Muscle of leg (tissue), 11 donors: Measurements from ENCODE around the gene SSR4. TPM values are rescaled to one million over a fixed set of nuclear protein-coding genes. Genes with fewer than 3 reads are reported as not detected.
A peak's percentile ranks its signal among the peaks of the same experiment; 100 is the strongest.

ENCODE experiments used
- DNase-seq: peaks from one replicate; pipeline ENCODE4 v3.0.0; 2013
- H3K27ac ChIP-seq: one replicate; pipeline ENCODE4 v1.5.1; 2013; ENCODE audit warnings: mild to moderate bottlenecking, low read length, control low read depth
- H3K27me3 ChIP-seq: one replicate; pipeline ENCODE4 v1.6.1; 2013; ENCODE audit warnings: low read length; ENCODE audit not compliant: control insufficient read depth, insufficient read depth
- H3K36me3 ChIP-seq: one replicate; pipeline ENCODE4 v1.6.1; 2013; ENCODE audit warnings: low read length; ENCODE audit not compliant: control insufficient read depth, insufficient read depth
- H3K4me1 ChIP-seq: one replicate; pipeline ENCODE4 v1.6.1; 2013; ENCODE audit warnings: low read length; ENCODE audit not compliant: control insufficient read depth, insufficient read depth
- H3K4me3 ChIP-seq: one replicate; pipeline ENCODE4 v1.5.1; 2013; ENCODE audit warnings: low read length, control low read depth
- H3K9me3 ChIP-seq: replicated peaks from 2 replicates; pipeline ENCODE4 v1.6.1; 2013; ENCODE audit warnings: low read depth, low read length; ENCODE audit not compliant: control insufficient read depth
- WGBS: methylation state at CpG from one replicate; pipeline ENCODE4 v1.1.5; 2013; ENCODE audit warnings: missing lambda C conversion rate; ENCODE audit not compliant: insufficient coverage; 5-methylcytosine and 5-hydroxymethylcytosine counted together
- polyA plus RNA-seq, 8 donors: library from polyadenylated mRNA; unstranded; fragments of 120-200 nt; gene quantifications; one replicate each; pipeline versions ENCODE4 v1.2.1 to v1.2.3, GENCODE V29; 2013; ENCODE audit warnings: inconsistent platforms in 1 of 8, low replicate concordance in 1 of 8; ENCODE audit not compliant: insufficient read length in 8 of 8, insufficient read depth in 1 of 8
- total RNA-seq: library from RNA; stranded (reverse); fragments of 120-200 nt; gene quantifications from one replicate; pipeline ENCODE4 v1.2.4, GENCODE V29; 2013

The SSR4 gene
- total and polyA plus RNA-seq, 9 donors: 95.6 to 188 (median 136) TPM

GRCh38 chrX:153818571-153819383 lies 24.3 kb downstream of the SSR4 start:
- H3K36me3 ChIP-seq: no peaks in the 10 kb centered on the region
- H3K9me3 ChIP-seq: no peaks in the 10 kb centered on the region
- H3K27ac ChIP-seq: no peak overlapping the region
- DNase-seq: no peak
- peaks cover 26% of the 10 kb centered on the region for H3K27me3 ChIP-seq
- 19% methylated on average over 67 of the region's 67 CpGs for WGBS
- H3K4me3 ChIP-seq: peak overlapping the region; percentile 38
- H3K4me1 ChIP-seq: peaks cover 7% of the 10 kb centered on the region

GRCh38 chrX:153819384-153820040 lies 25.0 kb downstream of the SSR4 start:
- peak overlapping the region; percentile 38 for H3K4me3 ChIP-seq
- 52% methylated on average over 10 of the region's 23 CpGs for WGBS
- no peak for DNase-seq
- peaks cover 7% of the 10 kb centered on the region for H3K4me1 ChIP-seq
- no peaks in the 10 kb centered on the region for H3K9me3 ChIP-seq
- H3K27me3 ChIP-seq: peaks cover 26% of the 10 kb centered on the region
- no peaks in the 10 kb centered on the region for H3K36me3 ChIP-seq
- H3K27ac ChIP-seq: no peak overlapping the region

GRCh38 chrX:153820601-153821000 lies 26.1 kb downstream of the SSR4 start:
- peaks cover 7% of the 10 kb centered on the region for H3K4me1 ChIP-seq
- DNase-seq: no peak
- 87% methylated on average over 4 of the region's 7 CpGs for WGBS
- no peaks in the 10 kb centered on the region for H3K36me3 ChIP-seq
- no peaks in the 10 kb centered on the region for H3K9me3 ChIP-seq
- no peak overlapping the region for H3K4me3 ChIP-seq
- peaks cover 30% of the 10 kb centered on the region for H3K27me3 ChIP-seq
- H3K27ac ChIP-seq: no peak overlapping the region

- Histone ChIP-seq H3K9me3 (no peaks in the 10 kb centered on the region), H3K36me3 (no peaks in the 10 kb centered on the region), H3K4me1 (peaks cover 7% of the 10 kb centered on the region), H3K4me3 (no peak overlapping the region), H3K27ac (no peak overlapping the region), H3K27me3 (peaks cover 30% of the 10 kb centered on the region)
- WGBS: 79% methylated on average over 3 of the region's 9 CpGs
- no peak for DNase-seq
Observed at GRCh38 chrX:153821066-153821465, 26.6 kb downstream of the SSR4 start.

- Histone ChIP-seq H3K27ac (no peak overlapping the region), H3K27me3 (peaks cover 41% of the 10 kb centered on the region), H3K36me3 (no peaks in the 10 kb centered on the region), H3K4me3 (no peak overlapping the region), H3K9me3 (no peaks in the 10 kb centered on the region), H3K4me1 (peaks cover 9% of the 10 kb centered on the region)
- DNase-seq: no peak
- WGBS: 80% methylated on average over 6 of the region's 10 CpGs
Observed at GRCh38 chrX:153824348-153824747, 29.9 kb downstream of the SSR4 start.

- no peak for DNase-seq
- no peak overlapping the region for H3K4me3 ChIP-seq
- no peaks in the 10 kb centered on the region for H3K9me3 ChIP-seq
- H3K27me3 ChIP-seq: peaks cover 42% of the 10 kb centered on the region
- H3K4me1 ChIP-seq: peaks cover 9% of the 10 kb centered on the region
- H3K36me3 ChIP-seq: no peaks in the 10 kb centered on the region
- WGBS: 80% methylated on average over 8 of the region's 8 CpGs
- H3K27ac ChIP-seq: no peak overlapping the region
Observed at GRCh38 chrX:153825042-153825441, 30.6 kb downstream of the SSR4 start.

- no peak overlapping the region for H3K27ac ChIP-seq
- no peak for DNase-seq
- H3K9me3 ChIP-seq: no peaks in the 10 kb centered on the region
- H3K4me1 ChIP-seq: peaks cover 9% of the 10 kb centered on the region
- H3K27me3 ChIP-seq: peaks cover 47% of the 10 kb centered on the region
- H3K36me3 ChIP-seq: no peaks in the 10 kb centered on the region
- H3K4me3 ChIP-seq: no peak overlapping the region
- WGBS: no CpG with 5 or more reads among the region's 3 CpGs
Observed at GRCh38 chrX:153827016-153827415, 32.5 kb downstream of the SSR4 start.

- Histone ChIP-seq H3K4me1 (peaks cover 9% of the 10 kb centered on the region), H3K4me3 (no peak overlapping the region), H3K9me3 (no peaks in the 10 kb centered on the region), H3K27ac (no peak overlapping the region), H3K36me3 (no peaks in the 10 kb centered on the region), H3K27me3 (peaks cover 55% of the 10 kb centered on the region)
- DNase-seq: no peak
- WGBS: 76% methylated on average over 6 of the region's 9 CpGs
Observed at GRCh38 chrX:153827903-153828302, 33.4 kb downstream of the SSR4 start.

GRCh38 chrX:153828308-153828707 lies 33.8 kb downstream of the SSR4 start:
- no peak overlapping the region for H3K4me3 ChIP-seq
- H3K4me1 ChIP-seq: peaks cover 9% of the 10 kb centered on the region
- no peak overlapping the region for H3K27ac ChIP-seq
- H3K9me3 ChIP-seq: no peaks in the 10 kb centered on the region
- WGBS: 54% methylated on average over 13 of the region's 17 CpGs
- no peak for DNase-seq
- no peaks in the 10 kb centered on the region for H3K36me3 ChIP-seq
- peaks cover 59% of the 10 kb centered on the region for H3K27me3 ChIP-seq

GRCh38 chrX:153828723-153829548 lies 34.5 kb downstream of the SSR4 start:
- WGBS: 20% methylated on average over 36 of the region's 50 CpGs
- Histone ChIP-seq H3K4me3 (no peak overlapping the region), H3K4me1 (peaks cover 9% of the 10 kb centered on the region), H3K27ac (no peak overlapping the region), H3K36me3 (no peaks in the 10 kb centered on the region), H3K9me3 (no peaks in the 10 kb centered on the region), H3K27me3 (peaks cover 63% of the 10 kb centered on the region)
- no peak for DNase-seq
